Suppressor macrophage treated with lipopolysaccharide for 4 hours (primary cell): ENCODE measurements around the gene GPR17.

Source experiments
- DNase-seq: peaks from one replicate; pipeline ENCODE4 v3.0.0-alpha.2; 2020

GPR17 gene

GRCh38 chr2:127645395-127646291 is at the start of gene GPR17:
Gene GPR17, plus strand, starts transcription at chr2:127646153. Its CDS starts 4,583 bp downstream, at chr2:127650736.
- no peak for DNase-seq

GRCh38 chr2:127596311-127597045 is 49.5 kb upstream of the GPR17 start:
- DNase-seq, result no peak

- no peak for DNase-seq
These were observed 48.6 kb upstream of the GPR17 start for GRCh38 chr2:127597046-127597983.

- DNase-seq, result no peak
These were observed 48.0 kb upstream of the GPR17 start for GRCh38 chr2:127597984-127598380.

- DNase-seq, result no peak
These were observed 47.2 kb upstream of the GPR17 start for GRCh38 chr2:127598711-127599110.

GRCh38 chr2:127599211-127599610 is 46.7 kb upstream of the GPR17 start:
- DNase-seq, result no peak

- DNase-seq, result no peak
These were observed 41.0 kb upstream of the GPR17 start for GRCh38 chr2:127604986-127605385.

- no peak for DNase-seq
These were observed 40.2 kb upstream of the GPR17 start for GRCh38 chr2:127605691-127606263.

- DNase-seq, result no peak
These were observed 39.1 kb upstream of the GPR17 start for GRCh38 chr2:127606625-127607398.

- no peak for DNase-seq
These were observed 38.5 kb upstream of the GPR17 start for GRCh38 chr2:127607399-127607908.

GRCh38 chr2:127608061-127609030 is 37.6 kb upstream of the GPR17 start:
- no peak for DNase-seq

- DNase-seq, result no peak
These were observed 36.8 kb upstream of the GPR17 start for GRCh38 chr2:127609031-127609751.

- DNase-seq, result no peak
These were observed 36.1 kb upstream of the GPR17 start for GRCh38 chr2:127609818-127610217.

GRCh38 chr2:127610561-127610960 is 35.4 kb upstream of the GPR17 start:
- DNase-seq, result no peak

- no peak for DNase-seq
These were observed 34.7 kb upstream of the GPR17 start for GRCh38 chr2:127611076-127611925.

GRCh38 chr2:127612111-127612822 is 33.7 kb upstream of the GPR17 start:
- DNase-seq, result no peak

GRCh38 chr2:127614246-127614645 is 31.7 kb upstream of the GPR17 start:
- DNase-seq, result no peak

- DNase-seq, result no peak
These were observed 31.2 kb upstream of the GPR17 start for GRCh38 chr2:127614731-127615130.
